HepG2 (cell line): Measurements from ENCODE around the gene ZNF786. TPM values are rescaled to one million over a fixed set of nuclear protein-coding genes. Genes with fewer than 3 reads are reported as not detected.

Source experiments
- HIVEP1 ChIP-seq: sonication (generic); formaldehyde crosslinking; IDR thresholded peaks from 2 replicates; pipeline ENCODE4 v1.4.0; 2020; ENCODE audit warnings: mild to moderate bottlenecking, missing genetic modification reagents
- HMGA1 ChIP-seq: sonication (generic); formaldehyde crosslinking; conservative IDR thresholded peaks from 2 replicates; pipeline ENCODE4 v1.4.0; 2020; ENCODE audit warnings: missing genetic modification reagents
- PRPF4 ChIP-seq: fragments of 200-400 bp; formaldehyde crosslinking; IDR thresholded peaks from 2 replicates; pipeline ENCODE4 v1.6.1; 2016; ENCODE audit warnings: low read length, low read depth; ENCODE audit not compliant: poor library complexity, severe bottlenecking
- ZSCAN29 ChIP-seq: sonication (generic); formaldehyde crosslinking; conservative IDR thresholded peaks from 2 replicates; pipeline ENCODE4 v1.4.0; 2020; ENCODE audit warnings: mild to moderate bottlenecking, missing genetic modification reagents
- polyA plus RNA-seq, 8 experiments: library from polyadenylated mRNA; depleted of rRNA in 3 of 8; stranded (reverse) in 7 of 8; unstranded in 1 of 8; fragments of >200 nt; fragmentation: Illumina TruSeq in 4 of 8; extraction: Trizol in 4 of 8; gene quantifications; 2 replicates each; pipeline versions ENCODE4 v1.2.1 to v1.2.3, GENCODE V29; 2011 to 2016; ENCODE audit warnings: low read depth in 4 of 8, missing spikeins in 1 of 8, mixed read lengths in 1 of 8; ENCODE audit not compliant: insufficient read depth in 1 of 8
- total RNA-seq, 5 experiments: library from RNA; depleted of rRNA; stranded (reverse); fragments of >200 nt; fragmentation: Illumina TruSeq; extraction: Trizol; gene quantifications; 2 replicates each; pipeline ENCODE4 v1.2.3, GENCODE V29; 2016; ENCODE audit warnings: low read depth in 1 of 5
- TF ChIP-seq, protein P1 (sequence below): sonication (generic); formaldehyde crosslinking; IDR thresholded peaks from 2 replicates; pipeline ENCODE4 v1.9.0; 2022; ENCODE audit warnings: missing genetic modification reagents, mild to moderate bottlenecking, borderline replicate concordance
- TF ChIP-seq, protein P2 (sequence below): sonication (generic); formaldehyde crosslinking; IDR thresholded peaks from 2 replicates; pipeline ENCODE4; 2020; ENCODE audit warnings: missing genetic modification reagents, mild to moderate bottlenecking, borderline replicate concordance
- TF ChIP-seq, protein P3 (sequence below): sonication (generic); formaldehyde crosslinking; IDR thresholded peaks from 2 replicates; pipeline ENCODE4 v1.5.0; 2020; ENCODE audit warnings: missing genetic modification reagents
- TF ChIP-seq, protein P4 (sequence below), 2 experiments: fragments of 450-650 bp in 1 of 2; sonication (generic) in 1 of 2; formaldehyde crosslinking in 1 of 2; IDR thresholded peaks; 2 replicates each; pipeline versions ENCODE4 v1.6.1 to v1.8.0; 2016 to 2022; ENCODE audit warnings: antibody characterized with exemption in 1 of 2, mild to moderate bottlenecking in 1 of 2, missing genetic modification reagents in 1 of 2

Gene ZNF786
- total and polyA plus RNA-seq, 2 of the 13 experiments (the other 11 are each of a cell fraction or from before 2014, with no cell fraction given), result 2.0 to 4.0 TPM

DNA sequence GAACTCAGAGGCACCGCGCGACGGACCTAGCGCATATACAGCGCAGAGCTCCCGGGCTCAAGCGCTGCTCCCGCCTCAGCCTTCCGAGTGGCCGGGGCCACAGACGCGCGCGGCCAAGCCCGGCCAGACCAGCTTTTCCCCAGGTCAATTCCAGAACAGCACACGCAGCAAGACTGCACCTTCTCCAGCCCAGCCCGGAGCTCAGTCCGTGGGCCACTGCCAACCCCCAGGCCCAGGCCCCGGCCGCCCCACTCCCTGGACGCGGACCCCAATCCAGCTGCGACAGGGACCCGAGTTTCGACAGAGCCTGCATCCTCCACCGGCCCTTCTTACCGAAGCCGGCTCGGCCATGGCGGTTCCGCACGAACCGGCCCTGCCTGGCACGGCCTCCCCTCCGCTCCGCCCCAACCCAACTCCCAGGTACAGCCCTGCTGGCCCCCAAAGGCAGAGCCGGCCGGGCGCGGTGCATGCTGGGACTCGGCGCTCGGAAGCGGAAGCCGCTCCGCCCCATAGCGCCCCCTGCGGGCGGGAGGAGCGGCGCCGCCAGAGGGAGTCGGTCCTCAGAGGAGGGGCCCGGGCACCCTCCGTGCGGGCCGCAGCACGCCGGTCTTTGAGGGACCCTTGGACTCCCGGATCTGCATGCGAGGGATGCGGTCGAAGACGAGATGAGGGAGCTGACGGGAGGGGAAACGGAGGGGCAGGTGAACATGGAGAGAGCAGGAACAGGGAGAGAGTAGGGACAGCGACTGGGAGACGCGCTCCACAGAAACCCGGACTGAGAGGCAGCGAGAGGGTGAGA lies 35.5 kb upstream of the ZNF786 start, which contains the start of gene ZNF425 (continued):
- TF ChIP-seq, protein P1, sequence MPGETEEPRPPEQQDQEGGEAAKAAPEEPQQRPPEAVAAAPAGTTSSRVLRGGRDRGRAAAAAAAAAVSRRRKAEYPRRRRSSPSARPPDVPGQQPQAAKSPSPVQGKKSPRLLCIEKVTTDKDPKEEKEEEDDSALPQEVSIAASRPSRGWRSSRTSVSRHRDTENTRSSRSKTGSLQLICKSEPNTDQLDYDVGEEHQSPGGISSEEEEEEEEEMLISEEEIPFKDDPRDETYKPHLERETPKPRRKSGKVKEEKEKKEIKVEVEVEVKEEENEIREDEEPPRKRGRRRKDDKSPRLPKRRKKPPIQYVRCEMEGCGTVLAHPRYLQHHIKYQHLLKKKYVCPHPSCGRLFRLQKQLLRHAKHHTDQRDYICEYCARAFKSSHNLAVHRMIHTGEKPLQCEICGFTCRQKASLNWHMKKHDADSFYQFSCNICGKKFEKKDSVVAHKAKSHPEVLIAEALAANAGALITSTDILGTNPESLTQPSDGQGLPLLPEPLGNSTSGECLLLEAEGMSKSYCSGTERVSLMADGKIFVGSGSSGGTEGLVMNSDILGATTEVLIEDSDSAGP, result peak; percentile 97
- TF ChIP-seq ZSCAN29 (CRISPR knock-in tag) (peak; percentile 83), HIVEP1 (CRISPR knock-in tag) (no peak; the same call in 1 of the 2 replicates), PRPF4 (no peak), HMGA1 (no peak)
- TF ChIP-seq, protein P2, sequence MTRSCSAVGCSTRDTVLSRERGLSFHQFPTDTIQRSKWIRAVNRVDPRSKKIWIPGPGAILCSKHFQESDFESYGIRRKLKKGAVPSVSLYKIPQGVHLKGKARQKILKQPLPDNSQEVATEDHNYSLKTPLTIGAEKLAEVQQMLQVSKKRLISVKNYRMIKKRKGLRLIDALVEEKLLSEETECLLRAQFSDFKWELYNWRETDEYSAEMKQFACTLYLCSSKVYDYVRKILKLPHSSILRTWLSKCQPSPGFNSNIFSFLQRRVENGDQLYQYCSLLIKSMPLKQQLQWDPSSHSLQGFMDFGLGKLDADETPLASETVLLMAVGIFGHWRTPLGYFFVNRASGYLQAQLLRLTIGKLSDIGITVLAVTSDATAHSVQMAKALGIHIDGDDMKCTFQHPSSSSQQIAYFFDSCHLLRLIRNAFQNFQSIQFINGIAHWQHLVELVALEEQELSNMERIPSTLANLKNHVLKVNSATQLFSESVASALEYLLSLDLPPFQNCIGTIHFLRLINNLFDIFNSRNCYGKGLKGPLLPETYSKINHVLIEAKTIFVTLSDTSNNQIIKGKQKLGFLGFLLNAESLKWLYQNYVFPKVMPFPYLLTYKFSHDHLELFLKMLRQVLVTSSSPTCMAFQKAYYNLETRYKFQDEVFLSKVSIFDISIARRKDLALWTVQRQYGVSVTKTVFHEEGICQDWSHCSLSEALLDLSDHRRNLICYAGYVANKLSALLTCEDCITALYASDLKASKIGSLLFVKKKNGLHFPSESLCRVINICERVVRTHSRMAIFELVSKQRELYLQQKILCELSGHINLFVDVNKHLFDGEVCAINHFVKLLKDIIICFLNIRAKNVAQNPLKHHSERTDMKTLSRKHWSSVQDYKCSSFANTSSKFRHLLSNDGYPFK (CRISPR knock-in tag), result peak; percentile 80
- TF ChIP-seq, protein P3, sequence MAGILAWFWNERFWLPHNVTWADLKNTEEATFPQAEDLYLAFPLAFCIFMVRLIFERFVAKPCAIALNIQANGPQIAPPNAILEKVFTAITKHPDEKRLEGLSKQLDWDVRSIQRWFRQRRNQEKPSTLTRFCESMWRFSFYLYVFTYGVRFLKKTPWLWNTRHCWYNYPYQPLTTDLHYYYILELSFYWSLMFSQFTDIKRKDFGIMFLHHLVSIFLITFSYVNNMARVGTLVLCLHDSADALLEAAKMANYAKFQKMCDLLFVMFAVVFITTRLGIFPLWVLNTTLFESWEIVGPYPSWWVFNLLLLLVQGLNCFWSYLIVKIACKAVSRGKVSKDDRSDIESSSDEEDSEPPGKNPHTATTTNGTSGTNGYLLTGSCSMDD (CRISPR knock-in tag), result no peak
- TF ChIP-seq, protein P4, sequence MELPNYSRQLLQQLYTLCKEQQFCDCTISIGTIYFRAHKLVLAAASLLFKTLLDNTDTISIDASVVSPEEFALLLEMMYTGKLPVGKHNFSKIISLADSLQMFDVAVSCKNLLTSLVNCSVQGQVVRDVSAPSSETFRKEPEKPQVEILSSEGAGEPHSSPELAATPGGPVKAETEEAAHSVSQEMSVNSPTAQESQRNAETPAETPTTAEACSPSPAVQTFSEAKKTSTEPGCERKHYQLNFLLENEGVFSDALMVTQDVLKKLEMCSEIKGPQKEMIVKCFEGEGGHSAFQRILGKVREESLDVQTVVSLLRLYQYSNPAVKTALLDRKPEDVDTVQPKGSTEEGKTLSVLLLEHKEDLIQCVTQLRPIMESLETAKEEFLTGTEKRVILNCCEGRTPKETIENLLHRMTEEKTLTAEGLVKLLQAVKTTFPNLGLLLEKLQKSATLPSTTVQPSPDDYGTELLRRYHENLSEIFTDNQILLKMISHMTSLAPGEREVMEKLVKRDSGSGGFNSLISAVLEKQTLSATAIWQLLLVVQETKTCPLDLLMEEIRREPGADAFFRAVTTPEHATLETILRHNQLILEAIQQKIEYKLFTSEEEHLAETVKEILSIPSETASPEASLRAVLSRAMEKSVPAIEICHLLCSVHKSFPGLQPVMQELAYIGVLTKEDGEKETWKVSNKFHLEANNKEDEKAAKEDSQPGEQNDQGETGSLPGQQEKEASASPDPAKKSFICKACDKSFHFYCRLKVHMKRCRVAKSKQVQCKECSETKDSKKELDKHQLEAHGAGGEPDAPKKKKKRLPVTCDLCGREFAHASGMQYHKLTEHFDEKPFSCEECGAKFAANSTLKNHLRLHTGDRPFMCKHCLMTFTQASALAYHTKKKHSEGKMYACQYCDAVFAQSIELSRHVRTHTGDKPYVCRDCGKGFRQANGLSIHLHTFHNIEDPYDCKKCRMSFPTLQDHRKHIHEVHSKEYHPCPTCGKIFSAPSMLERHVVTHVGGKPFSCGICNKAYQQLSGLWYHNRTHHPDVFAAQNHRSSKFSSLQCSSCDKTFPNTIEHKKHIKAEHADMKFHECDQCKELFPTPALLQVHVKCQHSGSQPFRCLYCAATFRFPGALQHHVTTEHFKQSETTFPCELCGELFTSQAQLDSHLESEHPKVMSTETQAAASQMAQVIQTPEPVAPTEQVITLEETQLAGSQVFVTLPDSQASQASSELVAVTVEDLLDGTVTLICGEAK (IDR thresholded peaks at IDR 0.05), result no peak
- TF ChIP-seq, protein P4 (CRISPR knock-in tag; IDR thresholded peaks at IDR 0.05), result no peak; the same call in 1 of the 2 replicates
